Upper lobe of right lung (tissue), 1 donor: ENCODE measurements around the gene AKAP17A. TPM values are rescaled to one million over a fixed set of nuclear protein-coding genes. Genes with fewer than 3 reads are reported as not detected.

Experiments used
- ATAC-seq: fragments of 200-7000 bp; cut with Tn5 transposase; one replicate; pipeline ENCODE4 v1.9.1; 2020; ENCODE audit warnings: mild to moderate bottlenecking, moderate library complexity
- DNase-seq: peaks from one replicate; pipeline ENCODE4 v3.0.0-alpha.2; 2020
- H3K27ac ChIP-seq: fragments of 200-600 bp; one replicate; pipeline ENCODE4 v1.8.0; 2022
- H3K27me3 ChIP-seq: fragments of 200-600 bp; one replicate; pipeline ENCODE4 v1.8.0; 2022; ENCODE audit warnings: mild to moderate bottlenecking
- H3K36me3 ChIP-seq: fragments of 200-600 bp; one replicate; pipeline ENCODE4 v1.8.0; 2022
- H3K4me1 ChIP-seq: fragments of 200-600 bp; one replicate; pipeline ENCODE4 v1.8.0; 2022
- H3K4me3 ChIP-seq: fragments of 200-600 bp; one replicate; pipeline ENCODE4 v1.8.0; 2022; ENCODE audit warnings: mild to moderate bottlenecking
- H3K9me3 ChIP-seq: fragments of 200-600 bp; one replicate; pipeline ENCODE4 v1.8.0; 2022
- intact Hi-C: fragments of 100-400 bp; cut with DNase I; formaldehyde crosslinking; loops from one replicate; pipeline ENCODE4 v1.11.0; 2022
- total RNA-seq: library from RNA; stranded (reverse); fragmentation: NEBNext Ultra II Directional; extraction: Animal tissue kit (Norgen Biotek cat#: 25700); gene quantifications from one replicate; pipeline ENCODE4 v1.2.1, GENCODE V29; 2021
- TF ChIP-seq, protein P1 (sequence below): fragments of 200-600 bp; IDR thresholded peaks from one replicate; pipeline ENCODE4 v1.8.0; 2022; ENCODE audit warnings: antibody characterized with exemption
- donor health status: DM: no; HTN: yes; CAD: no; lungs with severe emphysema.

AKAP17A gene
- total RNA-seq, 1 donor from 2014 or later: 46.3 TPM

DNA sequence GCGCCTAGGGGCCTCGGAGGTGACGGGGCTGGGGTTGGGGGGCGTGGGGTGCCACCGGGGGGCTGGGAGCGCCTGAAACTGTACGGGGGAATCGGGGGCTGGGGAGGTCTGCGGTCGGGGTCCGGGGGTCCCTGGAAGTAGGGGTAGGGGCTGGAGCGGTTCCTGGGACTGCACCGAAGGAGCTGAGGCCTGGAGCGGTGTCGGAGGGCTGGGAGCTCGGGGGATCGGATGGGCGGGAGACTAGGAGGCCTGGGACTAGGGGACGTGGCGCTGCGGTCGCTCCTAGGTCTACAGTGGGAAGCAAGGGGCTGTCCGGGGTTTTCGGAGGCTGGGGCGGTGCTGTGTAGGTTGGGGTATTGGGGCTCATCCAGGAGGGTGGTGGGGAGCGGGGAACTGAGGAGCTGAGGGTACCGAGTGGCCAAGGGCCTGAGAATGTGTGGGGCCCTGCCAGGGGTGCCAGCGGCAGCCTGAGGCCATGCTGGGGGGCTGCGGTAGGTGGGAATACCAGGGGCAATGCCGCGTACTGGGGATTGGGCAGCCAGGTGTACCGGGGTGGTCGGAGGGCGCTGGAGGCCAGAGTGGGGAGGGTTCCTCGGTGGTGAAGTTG lies 562 bp downstream of the AKAP17A start:
- Histone ChIP-seq H3K9me3 (no peaks in the 10 kb centered on the region), H3K27ac (peak overlapping the region; percentile 79), H3K4me3 (peak overlapping the region; percentile 79), H3K27me3 (no peaks in the 10 kb centered on the region), H3K4me1 (peaks cover 15% of the 10 kb centered on the region), H3K36me3 (peaks cover 36% of the 10 kb centered on the region)
- peak; percentile 72 for DNase-seq
- TF ChIP-seq, protein P1, sequence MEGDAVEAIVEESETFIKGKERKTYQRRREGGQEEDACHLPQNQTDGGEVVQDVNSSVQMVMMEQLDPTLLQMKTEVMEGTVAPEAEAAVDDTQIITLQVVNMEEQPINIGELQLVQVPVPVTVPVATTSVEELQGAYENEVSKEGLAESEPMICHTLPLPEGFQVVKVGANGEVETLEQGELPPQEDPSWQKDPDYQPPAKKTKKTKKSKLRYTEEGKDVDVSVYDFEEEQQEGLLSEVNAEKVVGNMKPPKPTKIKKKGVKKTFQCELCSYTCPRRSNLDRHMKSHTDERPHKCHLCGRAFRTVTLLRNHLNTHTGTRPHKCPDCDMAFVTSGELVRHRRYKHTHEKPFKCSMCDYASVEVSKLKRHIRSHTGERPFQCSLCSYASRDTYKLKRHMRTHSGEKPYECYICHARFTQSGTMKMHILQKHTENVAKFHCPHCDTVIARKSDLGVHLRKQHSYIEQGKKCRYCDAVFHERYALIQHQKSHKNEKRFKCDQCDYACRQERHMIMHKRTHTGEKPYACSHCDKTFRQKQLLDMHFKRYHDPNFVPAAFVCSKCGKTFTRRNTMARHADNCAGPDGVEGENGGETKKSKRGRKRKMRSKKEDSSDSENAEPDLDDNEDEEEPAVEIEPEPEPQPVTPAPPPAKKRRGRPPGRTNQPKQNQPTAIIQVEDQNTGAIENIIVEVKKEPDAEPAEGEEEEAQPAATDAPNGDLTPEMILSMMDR: no peak
- ATAC-seq: peak; percentile 28
- intact Hi-C loops: no loop called here

DNA sequence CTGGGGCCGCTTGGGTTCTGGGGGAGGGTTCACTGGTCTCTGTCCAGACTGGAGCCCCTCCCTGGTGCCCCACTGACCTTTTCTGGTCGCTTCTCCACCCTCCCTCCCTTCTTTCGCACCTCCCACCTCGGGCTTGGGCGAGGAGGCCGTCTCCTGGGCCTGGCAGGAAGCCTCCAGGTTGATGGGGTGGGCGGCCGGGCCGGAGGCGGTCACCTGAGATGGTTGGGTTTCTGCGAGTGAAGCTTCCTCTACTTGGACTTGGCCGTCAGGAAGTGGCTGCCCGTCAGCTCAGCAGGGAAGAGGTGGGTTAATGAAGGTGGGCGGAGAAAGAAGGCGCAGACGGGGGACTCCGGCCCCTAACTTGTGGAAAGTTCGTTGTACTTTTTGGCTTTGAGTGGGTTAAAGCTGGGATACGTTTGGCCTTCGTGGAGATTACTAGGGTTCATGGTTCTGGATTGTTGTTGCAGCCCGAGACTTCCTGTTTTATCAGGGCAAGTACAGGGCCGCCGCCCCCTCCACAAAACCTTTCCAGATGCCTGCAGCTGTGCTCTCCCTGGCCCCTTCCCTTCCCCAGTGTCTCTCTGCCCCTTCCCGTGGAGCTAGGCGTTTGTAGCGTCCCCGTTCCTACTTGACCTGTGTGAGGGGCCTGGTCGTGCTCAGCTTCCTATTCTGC lies 1.2 kb downstream of the AKAP17A start:
- Histone ChIP-seq H3K27ac (peak overlapping the region; percentile 79), H3K9me3 (no peaks in the 10 kb centered on the region), H3K27me3 (no peaks in the 10 kb centered on the region), H3K4me1 (peaks cover 15% of the 10 kb centered on the region), H3K36me3 (peaks cover 42% of the 10 kb centered on the region), H3K4me3 (peak overlapping the region; percentile 79)
- intact Hi-C loops: no loop called here
- DNase-seq: peak; percentile 66
- peak; percentile 19 for ATAC-seq
- TF ChIP-seq, protein P1: no peak

DNA sequence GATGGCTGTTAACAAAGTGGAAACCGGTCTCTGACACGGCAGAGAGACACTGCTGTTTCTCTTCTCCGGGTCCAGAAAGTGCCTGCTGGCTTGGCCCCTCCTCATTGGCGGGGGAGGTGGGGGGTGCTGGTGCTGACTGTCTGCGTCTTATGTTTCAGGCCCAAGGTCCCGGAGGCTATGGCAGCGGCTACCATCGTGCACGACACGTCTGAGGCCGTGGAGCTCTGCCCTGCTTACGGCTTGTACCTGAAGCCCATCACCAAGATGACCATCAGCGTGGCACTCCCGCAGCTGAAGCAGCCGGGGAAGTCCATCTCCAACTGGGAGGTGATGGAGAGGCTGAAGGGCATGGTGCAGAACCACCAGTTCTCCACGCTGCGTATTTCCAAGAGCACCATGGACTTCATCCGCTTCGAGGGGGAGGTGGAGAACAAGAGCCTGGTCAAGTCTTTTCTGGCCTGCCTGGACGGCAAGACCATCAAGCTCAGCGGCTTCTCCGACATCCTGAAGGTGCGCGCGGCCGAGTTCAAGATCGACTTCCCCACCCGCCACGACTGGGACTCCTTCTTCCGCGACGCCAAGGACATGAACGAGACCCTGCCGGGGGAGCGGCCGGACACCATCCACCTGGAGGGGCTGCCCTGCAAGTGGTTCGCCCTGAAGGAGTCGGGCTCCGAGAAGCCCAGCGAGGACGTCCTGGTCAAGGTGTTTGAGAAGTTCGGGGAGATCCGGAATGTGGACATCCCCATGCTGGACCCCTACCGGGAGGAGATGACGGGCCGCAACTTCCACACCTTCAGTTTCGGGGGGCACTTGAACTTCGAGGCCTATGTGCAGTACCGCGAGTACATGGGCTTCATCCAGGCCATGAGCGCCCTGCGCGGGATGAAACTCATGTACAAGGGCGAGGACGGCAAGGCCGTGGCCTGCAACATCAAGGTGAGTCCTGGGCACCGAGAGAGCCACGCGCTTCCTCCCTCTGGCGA lies 2.2 kb downstream of the AKAP17A start:
- H3K27me3 ChIP-seq: no peaks in the 10 kb centered on the region
- H3K4me1 ChIP-seq: peaks cover 15% of the 10 kb centered on the region
- DNase-seq: peak; percentile 63
- no peaks in the 10 kb centered on the region for H3K9me3 ChIP-seq
- peak overlapping the region; percentile 79 for H3K4me3 ChIP-seq
- no peak overlapping the region for H3K27ac ChIP-seq
- intact Hi-C loops: no loop called here
- peaks cover 52% of the 10 kb centered on the region for H3K36me3 ChIP-seq
- TF ChIP-seq, protein P1: no peak
- no peak for ATAC-seq

DNA sequence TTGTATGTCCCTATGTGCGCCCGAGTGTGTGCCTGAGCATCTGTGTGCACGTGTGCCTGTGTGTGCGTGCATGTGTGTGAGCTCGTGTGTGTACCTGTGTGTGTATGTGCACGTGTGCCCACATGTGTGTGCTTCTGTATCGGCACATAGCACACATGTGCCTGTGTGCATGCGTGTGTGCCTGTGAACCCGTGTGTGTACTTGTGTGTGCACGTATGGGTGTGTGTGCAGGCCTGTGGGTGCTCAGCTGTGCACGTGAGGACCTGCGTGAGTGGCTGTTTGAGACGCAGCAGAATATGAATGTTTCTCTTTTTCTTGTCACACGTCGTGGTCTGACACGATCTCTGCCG lies 4.3 kb downstream of the AKAP17A start:
- TF ChIP-seq, protein P1: no peak
- H3K9me3 ChIP-seq: no peaks in the 10 kb centered on the region
- H3K36me3 ChIP-seq: peaks cover 73% of the 10 kb centered on the region
- H3K4me3 ChIP-seq: no peak overlapping the region
- ATAC-seq: no peak
- H3K4me1 ChIP-seq: peaks cover 15% of the 10 kb centered on the region
- no peaks in the 10 kb centered on the region for H3K27me3 ChIP-seq
- no peak overlapping the region for H3K27ac ChIP-seq
- intact Hi-C loops: no loop called here
- DNase-seq: peak; percentile 44

DNA sequence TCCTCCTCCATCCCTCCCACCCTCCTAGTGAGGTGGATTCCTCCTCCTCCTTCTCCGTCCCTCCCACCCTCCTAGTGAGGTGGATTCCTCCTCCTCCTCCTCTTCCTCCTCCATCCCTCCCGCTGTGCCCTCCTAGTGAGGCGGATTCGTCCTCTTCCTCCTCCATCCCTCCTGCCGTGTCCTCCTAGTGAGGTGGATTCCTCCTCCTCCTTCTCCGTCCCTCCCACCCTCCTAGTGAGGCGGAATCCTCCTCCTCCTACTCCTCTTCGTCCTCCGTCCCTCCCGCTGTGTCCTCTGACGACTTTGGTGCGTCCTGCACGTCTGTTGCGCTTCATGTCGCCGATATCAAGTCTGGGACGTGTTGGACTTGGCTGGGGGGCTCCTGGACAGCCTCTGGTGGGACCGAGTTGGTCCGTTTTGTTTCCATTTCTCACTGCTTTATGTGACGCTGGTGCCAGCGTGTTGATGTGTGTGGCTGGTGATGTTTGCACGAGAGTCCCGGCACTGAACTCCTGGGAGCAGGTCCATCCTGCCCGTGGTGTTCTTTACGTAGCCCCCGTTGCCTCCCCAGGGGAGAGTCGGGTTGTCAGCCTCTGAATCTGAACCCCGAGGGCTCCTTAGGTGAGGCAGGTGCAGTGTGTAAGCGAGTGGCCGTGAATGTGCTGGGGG lies 5.4 kb downstream of the AKAP17A start:
- Histone ChIP-seq H3K36me3 (peaks cover 84% of the 10 kb centered on the region), H3K4me3 (no peak overlapping the region), H3K4me1 (peaks cover 15% of the 10 kb centered on the region), H3K27ac (no peak overlapping the region), H3K9me3 (no peaks in the 10 kb centered on the region), H3K27me3 (no peaks in the 10 kb centered on the region)
- DNase-seq (peak; percentile 40), ATAC-seq (no peak)
- TF ChIP-seq, protein P1: no peak
- intact Hi-C loops: no loop called here
